Neuronal stem cell (in vitro differentiated cells): ENCODE data around the gene TMTC2.

Experiments
- DNase-seq: peaks from one replicate; pipeline ENCODE4 v3.0.0-alpha.2; 2013; ENCODE audit warnings: low spot score
- H2AFZ ChIP-seq: one replicate; pipeline ENCODE4 v1.6.1; 2013; ENCODE audit warnings: mild to moderate bottlenecking, low read length, inconsistent platforms
- H2AK5ac ChIP-seq: 2 replicates; pipeline ENCODE4 v1.6.1; 2013; ENCODE audit warnings: low read depth, mild to moderate bottlenecking, inconsistent platforms, low read length, moderate library complexity, mixed read lengths
- H2BK120ac ChIP-seq: 2 replicates; pipeline ENCODE4 v1.6.1; 2013; ENCODE audit warnings: low read depth, mild to moderate bottlenecking, inconsistent platforms, low read length, moderate library complexity, mixed read lengths
- H2BK12ac ChIP-seq: one replicate; pipeline ENCODE4 v1.6.1; 2013; ENCODE audit warnings: low read length, inconsistent platforms
- H2BK15ac ChIP-seq: 2 replicates; pipeline ENCODE4 v1.6.1; 2013; ENCODE audit warnings: mild to moderate bottlenecking, low read length, inconsistent platforms, mixed read lengths
- H2BK5ac ChIP-seq: one replicate; pipeline ENCODE4 v1.6.1; 2013; ENCODE audit warnings: inconsistent platforms, mild to moderate bottlenecking, low read length, moderate library complexity
- H3K14ac ChIP-seq: one replicate; pipeline ENCODE4 v1.6.1; 2013; ENCODE audit warnings: low read length, inconsistent platforms
- H3K18ac ChIP-seq: 2 replicates; pipeline ENCODE4 v1.6.1; 2013; ENCODE audit warnings: low read length, inconsistent platforms
- H3K23ac ChIP-seq: 2 replicates; pipeline ENCODE4 v1.6.1; 2013; ENCODE audit warnings: low read depth, mild to moderate bottlenecking, mixed read lengths, low read length, inconsistent platforms; ENCODE audit not compliant: poor library complexity
- H3K27ac ChIP-seq: replicated peaks from 3 replicates; pipeline ENCODE4 v1.5.1; 2013; ENCODE audit warnings: low read length, inconsistent platforms
- H3K27me3 ChIP-seq, 3 experiments: 2 replicates each; pipeline ENCODE4 v1.6.1; 2013; ENCODE audit warnings: low read length in 3 of 3, mild to moderate bottlenecking in 2 of 3, inconsistent platforms in 1 of 3, low read depth in 1 of 3, mixed read lengths in 1 of 3, moderate library complexity in 1 of 3; ENCODE audit not compliant: control insufficient read depth in 3 of 3, insufficient read depth in 3 of 3
- H3K36me3 ChIP-seq, 2 donors: replicated peaks in 1 of 2; 2 replicates each; pipeline ENCODE4 v1.6.1; 2013; ENCODE audit warnings: low read length in 2 of 2; ENCODE audit not compliant: control insufficient read depth in 2 of 2, insufficient read depth in 2 of 2
- H3K4ac ChIP-seq: 2 replicates; pipeline ENCODE4 v1.6.1; 2013; ENCODE audit warnings: inconsistent platforms, mild to moderate bottlenecking, low read length, moderate library complexity
- H3K4me1 ChIP-seq, 2 donors: 1 replicate in 1 of 2; 2 replicates in 1 of 2; pipeline ENCODE4 v1.6.1; 2013; ENCODE audit warnings: low read length in 2 of 2, low read depth in 1 of 2; ENCODE audit not compliant: control insufficient read depth in 2 of 2, insufficient read depth in 1 of 2
- H3K4me2 ChIP-seq: one replicate; pipeline ENCODE4 v1.6.1; 2013; ENCODE audit warnings: mild to moderate bottlenecking, low read length, inconsistent platforms; ENCODE audit not compliant: insufficient read depth, poor library complexity, severe bottlenecking
- H3K4me3 ChIP-seq, 2 donors: 2 replicates each; pipeline ENCODE4 v1.5.1; 2013; ENCODE audit warnings: low read length in 2 of 2, mild to moderate bottlenecking in 2 of 2, inconsistent platforms in 1 of 2, moderate library complexity in 1 of 2
- H3K79me1 ChIP-seq: one replicate; pipeline ENCODE4 v1.6.1; 2013; ENCODE audit warnings: low read depth, mild to moderate bottlenecking, inconsistent platforms, low read length, moderate library complexity
- H3K9ac ChIP-seq: one replicate; pipeline ENCODE4 v1.6.1; 2013; ENCODE audit warnings: mild to moderate bottlenecking, low read depth, low read length, inconsistent platforms; ENCODE audit not compliant: poor library complexity
- H3K9me3 ChIP-seq, 2 donors: replicated peaks in 1 of 2; 2 replicates each; pipeline versions ENCODE3 to v1.6.1; 2013; ENCODE audit warnings: low read length in 2 of 2, mild to moderate bottlenecking in 2 of 2, inconsistent platforms in 1 of 2, low read depth in 1 of 2, mixed read lengths in 1 of 2, moderate library complexity in 1 of 2; ENCODE audit not compliant: control insufficient read depth in 2 of 2, insufficient read depth in 1 of 2
- H4K8ac ChIP-seq: one replicate; pipeline ENCODE4 v1.6.1; 2013; ENCODE audit warnings: low read depth, mild to moderate bottlenecking, inconsistent platforms, low read length, moderate library complexity
- H4K91ac ChIP-seq: one replicate; pipeline ENCODE4 v1.6.1; 2013; ENCODE audit warnings: low read length, low read depth, mild to moderate bottlenecking, inconsistent platforms; ENCODE audit not compliant: poor library complexity
- WGBS, 2 donors: extraction: QIAGEN DNeasy Blood & Tissue Kit; methylation state at CpG; one replicate each; pipeline ENCODE4 v1.1.7; 2013; ENCODE audit warnings: missing lambda C conversion rate in 2 of 2, mixed read lengths in 1 of 2; ENCODE audit not compliant: insufficient read length in 2 of 2, insufficient replicate concordance in 1 of 2; ENCODE audit errors: extremely low coverage in 2 of 2; 5-methylcytosine and 5-hydroxymethylcytosine counted together

Gene TMTC2

GRCh38 chr12:83039413-83039812, 352.7 kb downstream of the TMTC2 start:
- H2BK120ac ChIP-seq, result no peak overlapping the region
- H3K4me2 ChIP-seq, result no peak overlapping the region
- no peak overlapping the region for H2AK5ac ChIP-seq
- no peak overlapping the region for H2BK15ac ChIP-seq
- H3K27ac ChIP-seq, result no peak overlapping the region
- H3K9ac ChIP-seq, result no peak overlapping the region
- H3K4me1 ChIP-seq, result peaks cover 8 to 15% of the 10 kb centered on the region in 2 donors
- H3K23ac ChIP-seq, result no peak overlapping the region
- no peak overlapping the region for H3K4me3 ChIP-seq
- peaks cover 0 to 5% of the 10 kb centered on the region in 2 donors for H3K9me3 ChIP-seq
- H2BK5ac ChIP-seq, result no peak overlapping the region
- no peak overlapping the region for H2AFZ ChIP-seq
- H4K8ac ChIP-seq, result no peak overlapping the region
- no peak overlapping the region for H3K14ac ChIP-seq
- H3K27me3 ChIP-seq, result no peaks in the 10 kb centered on the region
- no peak overlapping the region for H2BK12ac ChIP-seq
- DNase-seq, result no peak
- H3K36me3 ChIP-seq, result peaks cover 0 to 7% of the 10 kb centered on the region in 2 donors
- H3K4ac ChIP-seq, result no peak overlapping the region
- no peak overlapping the region for H4K91ac ChIP-seq
- no peak overlapping the region for H3K18ac ChIP-seq
- no CpG with 5 or more reads among the region's 2 CpGs for WGBS, 2 donors
- H3K79me1 ChIP-seq, result no peaks in the 10 kb centered on the region

DNA sequence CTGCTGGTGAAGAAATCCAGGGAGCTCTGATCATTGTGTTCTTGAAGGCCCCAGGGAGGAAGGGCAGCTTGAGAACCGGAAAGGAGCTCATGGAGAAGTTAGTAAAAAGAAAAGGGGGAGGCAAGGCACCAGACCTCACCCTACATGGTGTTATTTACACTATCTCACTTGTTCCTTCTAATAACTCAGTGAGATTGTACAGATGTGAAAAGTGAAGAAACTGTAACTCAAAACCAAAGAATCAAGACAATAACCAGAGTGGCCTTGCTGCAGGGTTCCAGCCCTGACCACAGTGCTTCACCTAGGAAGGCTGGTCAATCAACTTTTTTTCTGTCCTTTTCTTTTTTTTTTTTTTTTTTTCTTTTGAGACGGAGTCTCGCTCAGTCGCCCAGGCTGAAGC, 353.6 kb downstream of the TMTC2 start:
- no peak for DNase-seq
- no peak overlapping the region for H2AFZ ChIP-seq
- no peak overlapping the region for H3K4me3 ChIP-seq
- no peak overlapping the region for H2BK5ac ChIP-seq
- H3K4me1 ChIP-seq, result peaks cover 8 to 15% of the 10 kb centered on the region in 2 donors
- H3K27ac ChIP-seq, result no peak overlapping the region
- peaks cover 0 to 5% of the 10 kb centered on the region in 2 donors for H3K9me3 ChIP-seq
- H3K4ac ChIP-seq, result no peak overlapping the region
- H4K8ac ChIP-seq, result no peak overlapping the region
- H3K36me3 ChIP-seq, result peaks cover 0 to 7% of the 10 kb centered on the region in 2 donors
- WGBS, 2 donors, result no CpG with 5 or more reads among the region's 4 CpGs
- H2AK5ac ChIP-seq, result no peak overlapping the region
- H2BK120ac ChIP-seq, result no peak overlapping the region
- H2BK15ac ChIP-seq, result no peak overlapping the region
- no peak overlapping the region for H3K14ac ChIP-seq
- no peak overlapping the region for H2BK12ac ChIP-seq
- H3K9ac ChIP-seq, result no peak overlapping the region
- H3K27me3 ChIP-seq, result no peaks in the 10 kb centered on the region
- H3K4me2 ChIP-seq, result no peak overlapping the region
- no peaks in the 10 kb centered on the region for H3K79me1 ChIP-seq
- no peak overlapping the region for H3K18ac ChIP-seq
- no peak overlapping the region for H4K91ac ChIP-seq
- no peak overlapping the region for H3K23ac ChIP-seq

- Histone ChIP-seq H2BK15ac (no peak overlapping the region), H3K79me1 (no peaks in the 10 kb centered on the region), H3K27ac (no peak overlapping the region), H3K23ac (no peak overlapping the region), H2AFZ (no peak overlapping the region), H3K14ac (no peak overlapping the region), H3K4me1 (peaks cover 8 to 18% of the 10 kb centered on the region in 2 donors), H3K4me3 (no peak overlapping the region), H2BK5ac (no peak overlapping the region), H2BK120ac (no peak overlapping the region), H3K18ac (no peak overlapping the region), H3K27me3 (no peaks in the 10 kb centered on the region), H3K4me2 (no peak overlapping the region), H2BK12ac (no peak overlapping the region), H3K9ac (no peak overlapping the region), H4K8ac (no peak overlapping the region), H3K36me3 (peaks cover 0 to 7% of the 10 kb centered on the region in 2 donors), H4K91ac (no peak overlapping the region), H3K9me3 (peaks cover 0 to 5% of the 10 kb centered on the region in 2 donors), H3K4ac (no peak overlapping the region), H2AK5ac (no peak overlapping the region)
- WGBS, 2 donors, result no CpG with 5 or more reads among the region's 2 CpGs
- no peak for DNase-seq
Measured at GRCh38 chr12:83040991-83041390, 354.3 kb downstream of the TMTC2 start.

DNA sequence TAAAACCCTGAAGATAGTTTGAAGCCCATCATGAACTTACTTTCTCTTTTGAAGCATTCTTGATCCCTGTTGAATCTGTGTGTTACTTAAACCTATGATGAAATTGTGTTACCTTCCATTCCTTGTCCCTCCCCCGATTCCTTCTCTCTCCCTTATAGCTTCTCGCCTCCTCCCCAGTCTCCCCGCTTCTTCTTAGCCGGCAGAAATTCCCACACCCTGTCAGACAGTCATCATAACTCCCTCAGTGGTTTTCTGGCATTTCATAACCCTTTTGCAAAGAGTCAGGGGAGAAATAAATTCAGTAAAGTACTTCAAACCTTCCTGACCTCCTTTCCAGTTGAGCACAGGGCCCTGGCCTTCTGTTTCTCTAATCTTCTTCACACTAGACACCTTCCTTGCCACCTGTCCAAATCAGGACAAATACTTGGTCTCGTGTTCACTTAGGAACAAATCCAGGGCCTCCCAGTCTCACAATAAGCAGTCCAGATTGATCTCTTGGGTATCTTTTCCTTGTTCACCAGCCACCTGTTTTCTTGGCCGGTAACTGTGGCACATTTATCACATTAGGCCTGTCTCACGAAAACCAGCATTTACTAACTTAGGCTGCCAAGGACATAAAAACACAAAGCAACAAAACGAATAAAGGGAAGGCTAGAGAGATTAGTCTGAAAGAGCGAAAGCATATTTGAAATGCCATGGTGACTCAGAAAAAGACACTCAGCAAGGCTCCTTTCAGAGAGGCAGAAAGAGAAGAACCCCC, 355.9 kb downstream of the TMTC2 start:
- Histone ChIP-seq H3K14ac (no peak overlapping the region), H2BK15ac (no peak overlapping the region), H3K27ac (peak overlapping the region; percentile 93), H3K23ac (no peak overlapping the region), H3K36me3 (peaks cover 0 to 3% of the 10 kb centered on the region in 2 donors), H3K4ac (no peak overlapping the region), H4K8ac (no peak overlapping the region), H3K18ac (peak overlapping the region; percentile 12), H2BK12ac (no peak overlapping the region), H3K4me2 (no peak overlapping the region), H4K91ac (no peak overlapping the region), H2BK5ac (no peak overlapping the region), H3K79me1 (no peaks in the 10 kb centered on the region), H3K4me3 (no peak overlapping the region), H2BK120ac (no peak overlapping the region), H3K4me1 (peaks cover 8 to 21% of the 10 kb centered on the region in 2 donors), H2AK5ac (no peak overlapping the region), H3K27me3 (no peaks in the 10 kb centered on the region), H3K9ac (no peak overlapping the region), H3K9me3 (no peaks in the 10 kb centered on the region), H2AFZ (no peak overlapping the region)
- no CpG with 5 or more reads among the region's 9 CpGs for WGBS, 2 donors
- DNase-seq, result peak; percentile 73
